ENCODE data around the gene MUC6. TPM values are rescaled to one million over a fixed set of nuclear protein-coding genes. Genes with fewer than 3 reads are reported as not detected.

MUC6 gene
- total RNA-seq, 4 donors from 2014 or later: not detected

DNA sequence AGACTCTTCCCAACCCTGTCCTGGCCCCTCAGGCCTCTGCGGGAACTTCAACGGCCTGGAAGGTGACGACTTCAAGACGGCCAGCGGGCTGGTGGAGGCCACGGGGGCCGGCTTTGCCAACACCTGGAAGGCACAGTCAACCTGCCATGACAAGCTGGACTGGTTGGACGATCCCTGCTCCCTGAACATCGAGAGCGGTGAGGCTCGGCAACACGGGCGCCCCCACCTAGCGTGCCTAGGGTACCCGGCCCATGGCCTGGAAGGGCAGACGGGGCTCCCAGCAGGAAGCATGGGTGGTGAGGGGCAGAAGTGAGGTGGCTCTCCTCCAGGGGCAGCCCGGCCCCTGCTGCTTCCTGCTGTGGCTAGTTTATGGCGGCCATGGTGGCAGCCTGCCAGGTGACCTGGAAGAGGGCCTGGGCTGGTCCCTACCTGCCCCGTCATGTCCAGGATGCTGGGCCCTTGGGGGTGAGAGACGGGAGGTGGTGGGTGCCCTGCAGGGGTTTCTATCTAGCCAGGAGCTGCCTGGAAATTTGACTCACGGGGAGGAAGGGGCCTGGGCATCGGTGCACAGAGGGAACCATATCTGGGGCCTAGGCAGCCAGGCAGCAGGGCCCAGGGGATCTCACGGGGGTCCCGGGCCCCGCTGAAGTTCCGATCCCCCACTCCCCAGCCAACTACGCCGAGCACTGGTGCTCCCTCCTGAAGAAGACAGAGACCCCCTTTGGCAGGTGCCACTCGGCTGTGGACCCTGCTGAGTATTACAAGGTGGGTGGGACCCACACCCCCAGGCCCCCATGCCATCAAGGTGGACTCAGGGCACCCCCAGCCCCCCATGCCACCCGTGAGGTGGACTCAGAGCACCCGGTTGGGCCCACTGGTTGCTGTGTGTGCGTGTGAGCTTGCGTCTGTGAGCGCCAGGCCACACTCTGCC is 47.4 kb upstream of the MUC6 start:
- Histone ChIP-seq H3K4me1 (no peaks in the 10 kb centered on the region), H3K9me3 (no peaks in the 10 kb centered on the region), H3K27ac (no peak overlapping the region), H3K36me3 (no peaks in the 10 kb centered on the region), H3K4me3 (no peak overlapping the region), H3K27me3 (peaks cover 0 to 4% (median 0%) of the 10 kb centered on the region in 3 donors)
- ATAC-seq (no peak), DNase-seq (no peak)
- intact Hi-C loops (cut with DNase I; ENCODE audit: low total_unique reads) (no loop called here), in situ Hi-C loops (cut with MboI; ENCODE audit: low sequenced_read_pairs in 4 of 4) (no loop called here)
- no peak for TF ChIP-seq POLR2A (IDR thresholded peaks at IDR 0.05)
- TF ChIP-seq, protein P1, sequence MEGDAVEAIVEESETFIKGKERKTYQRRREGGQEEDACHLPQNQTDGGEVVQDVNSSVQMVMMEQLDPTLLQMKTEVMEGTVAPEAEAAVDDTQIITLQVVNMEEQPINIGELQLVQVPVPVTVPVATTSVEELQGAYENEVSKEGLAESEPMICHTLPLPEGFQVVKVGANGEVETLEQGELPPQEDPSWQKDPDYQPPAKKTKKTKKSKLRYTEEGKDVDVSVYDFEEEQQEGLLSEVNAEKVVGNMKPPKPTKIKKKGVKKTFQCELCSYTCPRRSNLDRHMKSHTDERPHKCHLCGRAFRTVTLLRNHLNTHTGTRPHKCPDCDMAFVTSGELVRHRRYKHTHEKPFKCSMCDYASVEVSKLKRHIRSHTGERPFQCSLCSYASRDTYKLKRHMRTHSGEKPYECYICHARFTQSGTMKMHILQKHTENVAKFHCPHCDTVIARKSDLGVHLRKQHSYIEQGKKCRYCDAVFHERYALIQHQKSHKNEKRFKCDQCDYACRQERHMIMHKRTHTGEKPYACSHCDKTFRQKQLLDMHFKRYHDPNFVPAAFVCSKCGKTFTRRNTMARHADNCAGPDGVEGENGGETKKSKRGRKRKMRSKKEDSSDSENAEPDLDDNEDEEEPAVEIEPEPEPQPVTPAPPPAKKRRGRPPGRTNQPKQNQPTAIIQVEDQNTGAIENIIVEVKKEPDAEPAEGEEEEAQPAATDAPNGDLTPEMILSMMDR (IDR thresholded peaks at IDR 0.05 in 4 of 5, conservative IDR thresholded peaks at IDR 0.05 in 1 of 5): no peak

DNA sequence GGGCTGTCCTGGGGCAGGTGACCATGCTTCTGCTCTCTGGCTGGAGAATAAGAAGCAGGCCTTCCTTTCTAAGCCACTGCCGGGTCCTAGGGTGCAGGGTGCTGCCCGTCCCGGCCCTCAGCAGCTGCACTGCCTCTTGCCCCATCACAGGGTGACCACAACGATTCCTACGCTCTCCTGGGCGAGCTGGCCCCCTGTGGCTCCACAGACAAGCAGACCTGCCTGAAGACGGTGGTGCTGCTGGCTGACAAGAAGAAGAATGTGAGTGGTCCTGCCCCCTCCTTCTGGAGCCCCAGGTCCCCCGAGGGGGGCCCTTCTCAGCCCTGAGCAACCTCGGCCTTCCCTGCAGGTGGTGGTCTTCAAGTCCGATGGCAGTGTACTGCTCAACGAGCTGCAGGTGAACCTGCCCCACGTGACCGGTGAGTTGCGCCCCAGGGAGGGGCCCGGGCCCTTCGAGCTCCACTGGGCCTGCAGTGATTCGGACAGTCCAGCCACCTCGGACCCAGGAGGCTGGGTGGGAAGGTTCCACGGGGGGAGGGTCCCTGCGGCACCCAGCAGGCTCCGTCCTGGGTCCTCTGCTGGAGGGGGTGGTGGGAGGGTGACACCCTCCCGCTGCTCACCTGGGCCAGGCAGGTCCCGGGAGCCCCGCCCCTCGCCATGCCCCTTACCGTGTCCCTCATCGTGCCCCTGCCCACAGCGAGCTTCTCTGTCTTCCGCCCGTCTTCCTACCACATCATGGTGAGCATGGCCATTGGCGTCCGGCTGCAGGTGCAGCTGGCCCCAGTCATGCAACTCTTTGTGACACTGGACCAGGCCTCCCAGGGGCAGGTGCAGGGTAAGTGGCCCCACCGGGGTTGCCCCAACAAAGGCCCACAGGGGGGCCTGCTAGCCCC is 46.5 kb upstream of the MUC6 start:
- ATAC-seq: no peak

GRCh38 chr11:1082346-1082727 is 45.8 kb upstream of the MUC6 start:
- H3K27ac ChIP-seq: no peak overlapping the region
- intact Hi-C loops (cut with DNase I; ENCODE audit: low total_unique reads) (no loop called here), in situ Hi-C loops (cut with MboI; ENCODE audit: low sequenced_read_pairs in 4 of 4) (no loop called here)
- TF ChIP-seq, protein P1 (IDR thresholded peaks at IDR 0.05 in 4 of 5, conservative IDR thresholded peaks at IDR 0.05 in 1 of 5): no peak
- no peak for TF ChIP-seq POLR2A (IDR thresholded peaks at IDR 0.05)
- H3K27me3 ChIP-seq: peaks cover 0 to 4% (median 0%) of the 10 kb centered on the region in 3 donors
- DNase-seq (no peak), ATAC-seq (no peak)
- no peaks in the 10 kb centered on the region for H3K4me1 ChIP-seq
- H3K4me3 ChIP-seq: no peak overlapping the region
- H3K36me3 ChIP-seq: no peaks in the 10 kb centered on the region
- no peaks in the 10 kb centered on the region for H3K9me3 ChIP-seq

More for the DNA sequence above, 46.5 kb upstream of the MUC6 start:
- TF ChIP-seq, protein P1 (IDR thresholded peaks at IDR 0.05 in 4 of 5, conservative IDR thresholded peaks at IDR 0.05 in 1 of 5): no peak
- no peak for TF ChIP-seq POLR2A (IDR thresholded peaks at IDR 0.05)
- Histone ChIP-seq H3K27ac (no peak overlapping the region), H3K4me3 (no peak overlapping the region), H3K27me3 (peaks cover 0 to 4% (median 0%) of the 10 kb centered on the region in 3 donors), H3K4me1 (no peaks in the 10 kb centered on the region), H3K36me3 (no peaks in the 10 kb centered on the region), H3K9me3 (no peaks in the 10 kb centered on the region)
- intact Hi-C loops (cut with DNase I; ENCODE audit: low total_unique reads) (no loop called here), in situ Hi-C loops (cut with MboI; ENCODE audit: low sequenced_read_pairs in 4 of 4) (no loop called here)
- DNase-seq: no peak

- in situ Hi-C loops (cut with MboI; ENCODE audit: low sequenced_read_pairs in 4 of 4): no loop called here
- Histone ChIP-seq H3K27ac (no peak overlapping the region), H3K27me3 (peaks cover 0 to 4% (median 0%) of the 10 kb centered on the region in 3 donors)
Observed at GRCh38 chr11:1081601-1082311, 45.2 kb upstream of the MUC6 start.

More at GRCh38 chr11:1081601-1082311, 45.2 kb upstream of the MUC6 start:
- ATAC-seq (no peak), DNase-seq (no peak)
- Histone ChIP-seq H3K9me3 (no peaks in the 10 kb centered on the region), H3K36me3 (no peaks in the 10 kb centered on the region), H3K4me1 (no peaks in the 10 kb centered on the region), H3K4me3 (no peak overlapping the region)
- intact Hi-C loops (cut with DNase I; ENCODE audit: low total_unique reads): no loop called here
- TF ChIP-seq, protein P1 (IDR thresholded peaks at IDR 0.05 in 4 of 5, conservative IDR thresholded peaks at IDR 0.05 in 1 of 5): no peak
- TF ChIP-seq POLR2A (IDR thresholded peaks at IDR 0.05): no peak
